Stimulated activated CD8-positive, alpha-beta memory T cell treated with anti-CD3 and anti-CD28 coated beads, Interleukin-4, amount 100 ng/mL, for 1 hour (primary cell): ENCODE measurements around the gene CHD8.
"Not testable (repeated sequence)": the region's sequence is repeated elsewhere in the genome, so short reads cannot be mapped to it uniquely, and the experiment has no call there.

ENCODE experiments used
- DNase-seq, 2 donors: peaks; one replicate each; pipeline ENCODE4 v3.0.0-alpha.2; 2020; ENCODE audit warnings: low read depth in 2 of 2, low spot score in 1 of 2

CHD8 gene

GRCh38 chr14:21436567-21437062 is 19.3 kb downstream of the CHD8 start:
- no peak for DNase-seq

- DNase-seq: no peak
Measured at GRCh38 chr14:21431126-21431525, 24.8 kb downstream of the CHD8 start.

GRCh38 chr14:21428930-21429329 is 27.0 kb downstream of the CHD8 start:
- no peak for DNase-seq

GRCh38 chr14:21426692-21427091 is 29.2 kb downstream of the CHD8 start:
- no peak for DNase-seq

- no peak for DNase-seq
Measured at GRCh38 chr14:21419528-21419927, 36.4 kb downstream of the CHD8 start.

GRCh38 chr14:21415329-21415728 is 40.6 kb downstream of the CHD8 start:
- no peak for DNase-seq

- DNase-seq: no peak
Measured at GRCh38 chr14:21414137-21414631, 41.7 kb downstream of the CHD8 start.

- DNase-seq: no peak
Measured at GRCh38 chr14:21408147-21408546, 47.8 kb downstream of the CHD8 start.

- no peak for DNase-seq
Measured at GRCh38 chr14:21406213-21406612, 49.7 kb downstream of the CHD8 start.

- DNase-seq: no peak
Measured at GRCh38 chr14:21405097-21405496, 50.8 kb downstream of the CHD8 start.

- DNase-seq: no peak
Measured at GRCh38 chr14:21399311-21399870, 56.5 kb downstream of the CHD8 start.

- no peak for DNase-seq
Measured at GRCh38 chr14:21398901-21399300, 57.0 kb downstream of the CHD8 start.

- no peak for DNase-seq
Measured at GRCh38 chr14:21395450-21395849, 60.5 kb downstream of the CHD8 start.

GRCh38 chr14:21385188-21385904 is 70.6 kb downstream of the CHD8 start:
- DNase-seq: no peak

GRCh38 chr14:21384494-21384851 is 71.5 kb downstream of the CHD8 start:
- DNase-seq: no peak

GRCh38 chr14:21383848-21384493 is 72.0 kb downstream of the CHD8 start, which contains the start of gene SUPT16H:
Gene SUPT16H, minus strand, starts transcription at chr14:21384019. Its CDS starts 92 bp downstream, at chr14:21383927.
- DNase-seq: peak; percentile 82 to 90

GRCh38 chr14:21382886-21383847 is 72.8 kb downstream of the CHD8 start:
- DNase-seq: peak; percentile 4 to 10

- no peak for DNase-seq
Measured at GRCh38 chr14:21382095-21382494, 73.8 kb downstream of the CHD8 start.

GRCh38 chr14:21379338-21379737 is 76.6 kb downstream of the CHD8 start:
- no peak for DNase-seq

- no peak for DNase-seq
Measured at GRCh38 chr14:21373980-21374379, 81.9 kb downstream of the CHD8 start.

- not testable (repeated sequence) for DNase-seq
Measured at GRCh38 chr14:21372814-21373213, 83.1 kb downstream of the CHD8 start.
